HEK293 (cell line): ENCODE results near the gene SZT2.
A peak's percentile ranks its signal among the peaks of the same experiment; 100 is the strongest.

ENCODE experiments used
- CTCF ChIA-PET: fragments of 350-600 bp; formaldehyde crosslinking; extraction: SDS; loops from one replicate; lab custom pipeline; 2021; ENCODE audit warnings: antibody characterized with exemption; lab: Yijun Ruan, JAX
- POLR2A ChIA-PET: fragments of 300-600 bp; formaldehyde crosslinking; extraction: SDS; loops from one replicate; lab custom pipeline; 2020; ENCODE audit warnings: antibody characterized with exemption, inconsistent platforms; lab: Yijun Ruan, JAX
- H3K27ac ChIP-seq: fragments of 200-500 bp; sonication (Bioruptor generic); 2 replicates; pipeline ENCODE4 v1.5.1; 2014; ENCODE audit warnings: low read depth, low read length, control low read depth, inconsistent platforms; ENCODE audit errors: extremely low read depth
- H3K36me3 ChIP-seq, 2 experiments: fragments of 200-500 bp in 1 of 2; sonication (Bioruptor generic) in 1 of 2; 1 replicate in 1 of 2; 2 replicates in 1 of 2; pipeline ENCODE4 v1.5.1; 2014 to 2017; ENCODE audit warnings: inconsistent platforms in 2 of 2, low read length in 2 of 2; ENCODE audit not compliant: control insufficient read depth in 2 of 2, insufficient read depth in 1 of 2
- H3K4me1 ChIP-seq: fragments of 200-500 bp; sonication (Bioruptor generic); 2 replicates; pipeline ENCODE4 v1.5.1; 2014; ENCODE audit warnings: mild to moderate bottlenecking, low read length, inconsistent platforms; ENCODE audit not compliant: control insufficient read depth, insufficient read depth
- H3K4me3 ChIP-seq: 2 replicates; pipeline ENCODE4 v1.5.1; 2011; ENCODE audit warnings: low read depth, mild to moderate bottlenecking, control low read depth, low read length, moderate library complexity
- H3K9me3 ChIP-seq: fragments of 200-500 bp; sonication (Bioruptor generic); 2 replicates; pipeline ENCODE4 v1.5.1; 2014; ENCODE audit warnings: low read depth, low read length, inconsistent platforms; ENCODE audit not compliant: control insufficient read depth, insufficient read depth
- HOXC10 ChIP-seq: sonication (generic); formaldehyde crosslinking; IDR thresholded peaks from 2 replicates; pipeline ENCODE4 v1.8.1; 2023; ENCODE audit warnings: mild to moderate bottlenecking, missing genetic modification reagents
- IKZF3 ChIP-seq: fragments of 450-650 bp; IDR thresholded peaks from 2 replicates; pipeline ENCODE4 v1.5.0; 2018; ENCODE audit warnings: missing biosample characterization, mild to moderate bottlenecking, missing genetic modification characterization, moderate library complexity
- KLF9 ChIP-seq: fragments of 450-650 bp; formaldehyde crosslinking; IDR thresholded peaks from 2 replicates; pipeline ENCODE4 v1.5.1; 2016; ENCODE audit warnings: missing biosample characterization, missing genetic modification characterization, low read depth
- MZF1 ChIP-seq: fragments of 450-650 bp; formaldehyde crosslinking; IDR thresholded peaks from 2 replicates; pipeline ENCODE4 v1.5.1; 2017; ENCODE audit warnings: missing biosample characterization, missing genetic modification characterization, borderline replicate concordance
- REPIN1 ChIP-seq: fragments of 450-650 bp; formaldehyde crosslinking; IDR thresholded peaks from 2 replicates; pipeline ENCODE4 v1.5.1; 2017; ENCODE audit warnings: missing biosample characterization, missing genetic modification characterization, low read depth
- SCRT1 ChIP-seq: fragments of 450-650 bp; formaldehyde crosslinking; IDR thresholded peaks from 2 replicates; pipeline ENCODE4 v1.5.1; 2016; ENCODE audit warnings: missing biosample characterization, missing genetic modification characterization, borderline replicate concordance
- ZFP69B ChIP-seq: fragments of 450-650 bp; formaldehyde crosslinking; IDR thresholded peaks from 2 replicates; pipeline ENCODE4 v1.5.1; 2016; ENCODE audit warnings: missing biosample characterization, missing genetic modification characterization
- ZNF114 ChIP-seq: fragments of 450-650 bp; formaldehyde crosslinking; IDR thresholded peaks from 2 replicates; pipeline ENCODE4 v1.5.0; 2017; ENCODE audit warnings: missing biosample characterization, missing genetic modification characterization
- ZNF132 ChIP-seq: fragments of 450-650 bp; formaldehyde crosslinking; IDR thresholded peaks from 2 replicates; pipeline ENCODE4 v1.5.1; 2017; ENCODE audit warnings: missing biosample characterization, missing genetic modification characterization, borderline replicate concordance
- ZNF23 ChIP-seq: fragments of 450-650 bp; formaldehyde crosslinking; IDR thresholded peaks from 2 replicates; pipeline ENCODE4 v1.5.1; 2016; ENCODE audit warnings: missing biosample characterization, missing genetic modification characterization, borderline replicate concordance
- ZNF354C ChIP-seq: fragments of 450-650 bp; formaldehyde crosslinking; IDR thresholded peaks from 2 replicates; pipeline ENCODE4 v1.5.1; 2016; ENCODE audit warnings: missing biosample characterization, missing genetic modification characterization, low read depth, borderline replicate concordance
- ZNF37A ChIP-seq: fragments of 450-650 bp; IDR thresholded peaks from 2 replicates; pipeline ENCODE4 v1.5.1; 2018; ENCODE audit warnings: missing biosample characterization, missing genetic modification characterization
- ZNF416 ChIP-seq: fragments of 450-650 bp; formaldehyde crosslinking; IDR thresholded peaks from 2 replicates; pipeline ENCODE4 v1.5.1; 2016; ENCODE audit warnings: missing biosample characterization, missing genetic modification characterization
- ZNF449 ChIP-seq: fragments of 450-650 bp; formaldehyde crosslinking; IDR thresholded peaks from 2 replicates; pipeline ENCODE4 v1.5.1; 2017; ENCODE audit warnings: missing biosample characterization, mild to moderate bottlenecking, missing genetic modification characterization, moderate library complexity
- ZNF555 ChIP-seq: fragments of 450-650 bp; formaldehyde crosslinking; conservative IDR thresholded peaks from 2 replicates; pipeline ENCODE4 v1.5.1; 2017; ENCODE audit warnings: missing biosample characterization, mild to moderate bottlenecking, missing genetic modification characterization, inconsistent platforms
- ZNF610 ChIP-seq: fragments of 450-650 bp; formaldehyde crosslinking; IDR thresholded peaks from 2 replicates; pipeline ENCODE4 v1.5.1; 2016; ENCODE audit warnings: missing biosample characterization, missing genetic modification characterization, borderline replicate concordance
- ZNF639 ChIP-seq: fragments of 450-650 bp; formaldehyde crosslinking; IDR thresholded peaks from 2 replicates; pipeline ENCODE4 v1.5.1; 2016; ENCODE audit warnings: missing biosample characterization, missing genetic modification characterization
- ZNF654 ChIP-seq: fragments of 450-650 bp; formaldehyde crosslinking; IDR thresholded peaks from 2 replicates; pipeline ENCODE4 v1.5.1; 2016; ENCODE audit warnings: low read depth, missing biosample characterization, missing genetic modification characterization
- ZNF660 ChIP-seq: fragments of 450-650 bp; IDR thresholded peaks from 2 replicates; pipeline ENCODE4 v1.5.1; 2018; ENCODE audit warnings: missing biosample characterization, mild to moderate bottlenecking, missing genetic modification characterization
- ZNF791 ChIP-seq: fragments of 450-650 bp; formaldehyde crosslinking; IDR thresholded peaks from 2 replicates; pipeline ENCODE4 v1.5.1; 2016; ENCODE audit warnings: missing biosample characterization, missing genetic modification characterization
- TF ChIP-seq, protein P1 (sequence below): fragments of 450-650 bp; formaldehyde crosslinking; IDR thresholded peaks from 2 replicates; pipeline ENCODE4 v1.5.1; 2016; ENCODE audit warnings: missing biosample characterization, missing genetic modification characterization, low read depth
- TF ChIP-seq, protein P2 (sequence below): fragments of 450-650 bp; formaldehyde crosslinking; IDR thresholded peaks from 2 replicates; pipeline ENCODE4 v1.5.1; 2016; ENCODE audit warnings: missing biosample characterization, missing genetic modification characterization

Gene SZT2

GRCh38 chr1:43382027-43382779 is 7.5 kb upstream of the SZT2 start (continued):
- no peak for TF ChIP-seq ZNF555
- TF ChIP-seq ZNF610 (tag by site-specific recombination), result no peak
- no peak for TF ChIP-seq ZNF449 (tag by site-specific recombination)
- no peak for TF ChIP-seq ZNF660 (tag by site-specific recombination)
- TF ChIP-seq ZNF791 (tag by site-specific recombination), result no peak
- no peak for TF ChIP-seq ZNF416 (tag by site-specific recombination)
- TF ChIP-seq, protein P1, sequence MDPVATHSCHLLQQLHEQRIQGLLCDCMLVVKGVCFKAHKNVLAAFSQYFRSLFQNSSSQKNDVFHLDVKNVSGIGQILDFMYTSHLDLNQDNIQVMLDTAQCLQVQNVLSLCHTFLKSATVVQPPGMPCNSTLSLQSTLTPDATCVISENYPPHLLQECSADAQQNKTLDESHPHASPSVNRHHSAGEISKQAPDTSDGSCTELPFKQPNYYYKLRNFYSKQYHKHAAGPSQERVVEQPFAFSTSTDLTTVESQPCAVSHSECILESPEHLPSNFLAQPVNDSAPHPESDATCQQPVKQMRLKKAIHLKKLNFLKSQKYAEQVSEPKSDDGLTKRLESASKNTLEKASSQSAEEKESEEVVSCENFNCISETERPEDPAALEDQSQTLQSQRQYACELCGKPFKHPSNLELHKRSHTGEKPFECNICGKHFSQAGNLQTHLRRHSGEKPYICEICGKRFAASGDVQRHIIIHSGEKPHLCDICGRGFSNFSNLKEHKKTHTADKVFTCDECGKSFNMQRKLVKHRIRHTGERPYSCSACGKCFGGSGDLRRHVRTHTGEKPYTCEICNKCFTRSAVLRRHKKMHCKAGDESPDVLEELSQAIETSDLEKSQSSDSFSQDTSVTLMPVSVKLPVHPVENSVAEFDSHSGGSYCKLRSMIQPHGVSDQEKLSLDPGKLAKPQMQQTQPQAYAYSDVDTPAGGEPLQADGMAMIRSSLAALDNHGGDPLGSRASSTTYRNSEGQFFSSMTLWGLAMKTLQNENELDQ (tag by site-specific recombination), result no peak
- no peak for TF ChIP-seq REPIN1 (tag by site-specific recombination)
- no peak for TF ChIP-seq ZNF132 (tag by site-specific recombination)
- TF ChIP-seq MZF1 (tag by site-specific recombination), result peak; percentile 85; the same call in 1 of the 2 replicates

DNA sequence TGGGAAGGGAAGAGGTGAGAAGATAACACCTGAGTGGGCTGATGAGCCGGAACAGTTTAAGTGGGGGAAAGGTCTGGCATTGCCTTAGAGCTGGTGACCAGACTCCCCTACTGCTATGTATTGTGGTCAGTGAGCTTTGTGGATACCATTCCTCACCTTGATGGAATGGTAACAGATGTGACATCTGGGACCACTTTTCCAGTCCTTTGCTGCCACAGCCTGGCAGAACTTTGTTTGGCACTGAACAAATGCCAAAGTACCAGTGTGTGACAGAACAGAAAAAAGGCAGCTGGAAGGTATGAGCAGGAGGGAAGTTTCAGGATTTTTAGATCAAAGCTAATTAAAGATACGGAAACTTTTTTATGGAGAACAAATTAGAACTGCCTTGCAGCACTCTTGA is 6.2 kb upstream of the SZT2 start:
- POLR2A ChIA-PET, result interaction anchor here (0.6 kb wide), 1 partner anchor 617 kb away, joined by 6 read pairs; no protein-coding TSS in a partner anchor
- Histone ChIP-seq H3K4me3 (no peak overlapping the region), H3K36me3 (peaks cover 11 to 76% of the 10 kb centered on the region in 2 experiments; a peak in 2 of 3 replicates), H3K27ac (no peak overlapping the region), H3K4me1 (no peaks in the 10 kb centered on the region), H3K9me3 (no peaks in the 10 kb centered on the region)
- TF ChIP-seq ZNF23 (tag by site-specific recombination) (no peak), HOXC10 (no peak), SCRT1 (tag by site-specific recombination) (no peak), ZNF654 (0 out of 2 replicates have a peak, but pooled peaks have one; percentile 21), KLF9 (no peak), IKZF3 (tag by site-specific recombination) (no peak), ZNF114 (no peak), ZNF639 (no peak), ZNF37A (tag by site-specific recombination) (no peak), ZNF354C (tag by site-specific recombination) (no peak), ZFP69B (tag by site-specific recombination) (no peak)
- TF ChIP-seq, protein P2, sequence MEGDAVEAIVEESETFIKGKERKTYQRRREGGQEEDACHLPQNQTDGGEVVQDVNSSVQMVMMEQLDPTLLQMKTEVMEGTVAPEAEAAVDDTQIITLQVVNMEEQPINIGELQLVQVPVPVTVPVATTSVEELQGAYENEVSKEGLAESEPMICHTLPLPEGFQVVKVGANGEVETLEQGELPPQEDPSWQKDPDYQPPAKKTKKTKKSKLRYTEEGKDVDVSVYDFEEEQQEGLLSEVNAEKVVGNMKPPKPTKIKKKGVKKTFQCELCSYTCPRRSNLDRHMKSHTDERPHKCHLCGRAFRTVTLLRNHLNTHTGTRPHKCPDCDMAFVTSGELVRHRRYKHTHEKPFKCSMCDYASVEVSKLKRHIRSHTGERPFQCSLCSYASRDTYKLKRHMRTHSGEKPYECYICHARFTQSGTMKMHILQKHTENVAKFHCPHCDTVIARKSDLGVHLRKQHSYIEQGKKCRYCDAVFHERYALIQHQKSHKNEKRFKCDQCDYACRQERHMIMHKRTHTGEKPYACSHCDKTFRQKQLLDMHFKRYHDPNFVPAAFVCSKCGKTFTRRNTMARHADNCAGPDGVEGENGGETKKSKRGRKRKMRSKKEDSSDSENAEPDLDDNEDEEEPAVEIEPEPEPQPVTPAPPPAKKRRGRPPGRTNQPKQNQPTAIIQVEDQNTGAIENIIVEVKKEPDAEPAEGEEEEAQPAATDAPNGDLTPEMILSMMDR (tag by site-specific recombination), result peak; percentile 33; the same call in 1 of the 2 replicates
- CTCF ChIA-PET, result interaction anchor here (0.7 kb wide), 1 partner anchor 145 kb away, joined by 3 read pairs; no protein-coding TSS in a partner anchor
